SK-N-SH (cell line): Measurements from ENCODE around the gene CYLD. TPM values are rescaled to one million over a fixed set of nuclear protein-coding genes. Genes with fewer than 3 reads are reported as not detected.

ENCODE experiments used
- CTCF ChIA-PET: fragments of 300-600, 350-600 bp; formaldehyde crosslinking; extraction: SDS; loops from one replicate; lab custom pipeline; 2021; lab: Yijun Ruan, JAX
- POLR2A ChIA-PET: fragments of 350-600 bp; sonication (Branson Sonifier 250); formaldehyde crosslinking; extraction: SDS; loops from one replicate; lab custom pipeline; 2020; ENCODE audit warnings: antibody characterized with exemption, inconsistent platforms; lab: Yijun Ruan, JAX
- DNase-seq: peaks from one replicate; pipeline ENCODE4 v3.0.0; 2012
- H2AFZ ChIP-seq: fragments of 200-600 bp; sonication (generic); 2 replicates; pipeline ENCODE4 v1.8.1; 2016; ENCODE audit warnings: antibody characterized with exemption, mild to moderate bottlenecking, low read depth
- H3F3A ChIP-seq: fragments of 200-600 bp; sonication (generic); replicated peaks from 2 replicates; pipeline ENCODE3; 2016; ENCODE audit warnings: antibody characterized with exemption, mild to moderate bottlenecking; ENCODE audit not compliant: insufficient read depth
- H3K27ac ChIP-seq, 2 experiments: fragments of 200-500 bp in 1 of 2; fragments of 200-600 bp in 1 of 2; sonication (Bioruptor generic) in 1 of 2; sonication (generic), shearing (Covaris generic) in 1 of 2; 2 replicates each; pipeline versions ENCODE4 v1.5.1 to v1.6.1; 2014 to 2016; ENCODE audit warnings: low read depth in 2 of 2, inconsistent platforms in 1 of 2, low read length in 1 of 2, mild to moderate bottlenecking in 1 of 2, mixed read lengths in 1 of 2
- H3K27me3 ChIP-seq: fragments of 200-600 bp; sonication (generic), shearing (Covaris generic); 2 replicates; pipeline ENCODE4 v1.6.1; 2016; ENCODE audit warnings: mixed run types; ENCODE audit not compliant: insufficient read depth
- H3K36me3 ChIP-seq, 2 experiments: fragments of 200-500 bp in 1 of 2; fragments of 200-600 bp in 1 of 2; sonication (Bioruptor generic) in 1 of 2; sonication (generic) in 1 of 2; replicated peaks in 1 of 2; 2 replicates each; pipeline versions ENCODE3 to v1.5.1; 2014 to 2016; ENCODE audit warnings: low read length in 1 of 2, mild to moderate bottlenecking in 1 of 2; ENCODE audit not compliant: insufficient read depth in 2 of 2, control insufficient read depth in 1 of 2
- H3K4me1 ChIP-seq, 2 experiments: fragments of 200-500 bp in 1 of 2; fragments of 200-600 bp in 1 of 2; sonication (Bioruptor generic) in 1 of 2; sonication (generic), shearing (Covaris generic) in 1 of 2; 2 replicates each; pipeline versions ENCODE4 v1.5.1 to v1.6.1; 2014 to 2016; ENCODE audit warnings: low read depth in 1 of 2, low read length in 1 of 2, mixed run types in 1 of 2; ENCODE audit not compliant: insufficient read depth in 2 of 2, control insufficient read depth in 1 of 2
- H3K4me2 ChIP-seq: fragments of 200-600 bp; sonication (generic), shearing (Covaris generic); 2 replicates; pipeline ENCODE4 v1.6.1; 2017; ENCODE audit warnings: mixed run types
- H3K4me3 ChIP-seq, 2 experiments: fragments of 200-500 bp in 1 of 2; fragments of 200-600 bp in 1 of 2; sonication (Bioruptor generic) in 1 of 2; sonication (generic), shearing (Covaris generic) in 1 of 2; 2 replicates each; pipeline versions ENCODE4 v1.5.1 to v1.8.1; 2014 to 2016; ENCODE audit warnings: low read depth in 2 of 2, inconsistent platforms in 1 of 2, low read length in 1 of 2, mild to moderate bottlenecking in 1 of 2, mixed read lengths in 1 of 2, moderate library complexity in 1 of 2
- H3K79me2 ChIP-seq: fragments of 200-600 bp; sonication (generic); 2 replicates; pipeline ENCODE4 v1.8.1; 2017; ENCODE audit warnings: mild to moderate bottlenecking; ENCODE audit not compliant: insufficient read depth
- H3K9ac ChIP-seq: fragments of 200-600 bp; sonication (generic); 2 replicates; pipeline ENCODE4 v1.6.1; 2017; ENCODE audit warnings: mixed run types
- H3K9me2 ChIP-seq: fragments of 200-600 bp; sonication (generic); 2 replicates; pipeline ENCODE4 v1.6.1; 2017; ENCODE audit warnings: mixed run types
- H3K9me3 ChIP-seq: fragments of 200-600 bp; sonication (generic); 2 replicates; pipeline ENCODE4 v1.6.1; 2017; ENCODE audit warnings: mixed run types, mild to moderate bottlenecking, moderate library complexity
- H4K20me1 ChIP-seq: fragments of 200-600 bp; sonication (generic); 2 replicates; pipeline ENCODE4 v1.6.1; 2017; ENCODE audit warnings: mild to moderate bottlenecking, mixed run types; ENCODE audit not compliant: insufficient read depth
- CHD2 ChIP-seq: fragments of 150-350 bp; IDR thresholded peaks from 2 replicates; pipeline ENCODE4 v1.6.1; 2018; ENCODE audit warnings: low read length; ENCODE audit not compliant: partially characterized antibody
- EP300 ChIP-seq, 2 experiments: IDR thresholded peaks; 2 replicates each; pipeline versions ENCODE4 v1.4.0 to v1.6.1; 2012; ENCODE audit warnings: borderline replicate concordance in 1 of 2, low read depth in 1 of 2, low read length in 1 of 2
- EZH2phosphoT487 ChIP-seq: fragments of 200-600 bp; sonication (generic); IDR thresholded peaks from 2 replicates; pipeline ENCODE4 v1.6.1; 2017; ENCODE audit warnings: low read depth, mixed run types, mild to moderate bottlenecking, antibody characterized with exemption, moderate library complexity, borderline replicate concordance
- FOXJ3 ChIP-seq: sonication (generic); formaldehyde crosslinking; IDR thresholded peaks from 2 replicates; pipeline ENCODE4 v1.5.1; 2020; ENCODE audit warnings: mild to moderate bottlenecking, missing genetic modification reagents
- FOXM1 ChIP-seq: IDR thresholded peaks from 2 replicates; pipeline ENCODE4 v1.4.0; 2012; ENCODE audit warnings: low read depth, mild to moderate bottlenecking
- GATA2 ChIP-seq: sonication (generic); formaldehyde crosslinking; IDR thresholded peaks from 2 replicates; pipeline ENCODE4 v1.5.0; 2020; ENCODE audit warnings: mild to moderate bottlenecking, missing genetic modification reagents
- MXI1 ChIP-seq: IDR thresholded peaks from 2 replicates; pipeline ENCODE4 v1.6.1; 2012; ENCODE audit warnings: mild to moderate bottlenecking, low read depth, low read length, improper control_type of control experiment
- RFX5 ChIP-seq: IDR thresholded peaks from 2 replicates; pipeline ENCODE4 v1.6.1; 2012; ENCODE audit warnings: mild to moderate bottlenecking, improper control_type of control experiment, low read length
- RXRA ChIP-seq: IDR thresholded peaks from 2 replicates; pipeline ENCODE4 v1.4.0; 2012; ENCODE audit warnings: low read depth, mild to moderate bottlenecking, borderline replicate concordance
- SIN3A ChIP-seq: IDR thresholded peaks from 2 replicates; pipeline ENCODE4 v1.6.1; 2012; ENCODE audit warnings: low read depth, mild to moderate bottlenecking, low read length, moderate library complexity, borderline replicate concordance
- SMC3 ChIP-seq: IDR thresholded peaks from 2 replicates; pipeline ENCODE4 v1.6.1; 2012; ENCODE audit warnings: low read depth, low read length, improper control_type of control experiment
- TCF12 ChIP-seq: IDR thresholded peaks from 2 replicates; pipeline ENCODE4 v1.4.0; 2012
- TEAD4 ChIP-seq: IDR thresholded peaks from 2 replicates; pipeline ENCODE4 v1.4.0; 2012; ENCODE audit warnings: mild to moderate bottlenecking, borderline replicate concordance; ENCODE audit not compliant: insufficient read depth
- YY1 ChIP-seq: IDR thresholded peaks from 2 replicates; pipeline ENCODE4 v1.4.0; 2012; ENCODE audit warnings: low read depth, mild to moderate bottlenecking
- WGBS: methylation state at CpG from one replicate; pipeline ENCODE4 v1.1.6; 2017; ENCODE audit warnings: low lambda C conversion rate; 5-methylcytosine and 5-hydroxymethylcytosine counted together
- polyA plus RNA-seq, 3 experiments: library from polyadenylated mRNA; depleted of rRNA; stranded (reverse); fragments of >200 nt; gene quantifications; 2 replicates each; pipeline ENCODE4 v1.2.3, GENCODE V29; 2012
- TF ChIP-seq, protein P1 (sequence below): fragments of 150-350 bp; IDR thresholded peaks from 2 replicates; pipeline ENCODE4 v1.6.1; 2016; ENCODE audit warnings: mild to moderate bottlenecking, low read depth, low read length
- TF ChIP-seq, protein P2 (sequence below): IDR thresholded peaks from 2 replicates; pipeline ENCODE4; 2012
- TF ChIP-seq, protein P3 (sequence below): IDR thresholded peaks from 2 replicates; pipeline ENCODE4 v1.6.1; 2012; ENCODE audit warnings: mild to moderate bottlenecking, low read depth, low read length, moderate library complexity
- TF ChIP-seq, protein P4 (sequence below): IDR thresholded peaks from 2 replicates; pipeline ENCODE4 v1.4.0; 2012; ENCODE audit warnings: low read depth, borderline replicate concordance

The CYLD gene
- polyA plus RNA-seq, 1 of the 3 experiments (the other 2 are of a cell fraction): 6.5 TPM

DNA sequence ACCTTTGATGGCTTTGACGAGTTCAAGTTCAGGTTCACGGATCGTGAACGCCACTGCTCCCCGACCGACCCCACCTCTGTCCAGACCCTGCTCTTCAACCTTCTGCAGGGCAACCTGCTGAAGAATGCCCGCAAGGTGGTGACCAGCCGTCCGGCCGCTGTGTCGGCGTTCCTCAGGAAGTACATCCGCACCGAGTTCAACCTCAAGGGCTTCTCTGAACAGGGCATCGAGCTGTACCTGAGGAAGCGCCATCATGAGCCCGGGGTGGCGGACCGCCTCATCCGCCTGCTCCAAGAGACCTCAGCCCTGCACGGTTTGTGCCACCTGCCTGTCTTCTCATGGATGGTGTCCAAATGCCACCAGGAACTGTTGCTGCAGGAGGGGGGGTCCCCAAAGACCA is 30.8 kb upstream of the CYLD start:
- no peaks in the 10 kb centered on the region for H4K20me1 ChIP-seq
- no peaks in the 10 kb centered on the region for H3K36me3 ChIP-seq
- H3K9ac ChIP-seq: no peak overlapping the region
- no peaks in the 10 kb centered on the region for H3K9me2 ChIP-seq
- DNase-seq: no peak
- H2AFZ ChIP-seq: no peak overlapping the region
- H3F3A ChIP-seq: no peaks in the 10 kb centered on the region
- no peaks in the 10 kb centered on the region for H3K79me2 ChIP-seq
- no peak overlapping the region for H3K4me3 ChIP-seq
- 76% methylated on average over 16 of the region's 21 CpGs for whole genome bisulfite sequencing
- ChIA-PET CTCF (interaction anchor here (0.7 to 2.4 kb wide), 5 partner anchors 9 to 96 kb away, joined by 3 to 7 read pairs (median 5); no protein-coding TSS in a partner anchor), POLR2A (no interaction called here)
- H3K27me3 ChIP-seq: no peaks in the 10 kb centered on the region
- no peak overlapping the region for H3K4me2 ChIP-seq
- H3K4me1 ChIP-seq: peaks cover 0 to 39% of the 10 kb centered on the region in 2 experiments; a peak in 1 of 4 replicates
- TF ChIP-seq FOXJ3 (CRISPR knock-in tag) (no peak), TCF12 (no peak), SIN3A (no peak), RXRA (no peak), MXI1 (no peak), GATA2 (CRISPR knock-in tag) (no peak), RFX5 (no peak), EP300 (IDR thresholded peaks at IDR 0.05; ENCODE audit: borderline replicate concordance in 1 of 2, low read depth in 1 of 2, low read length in 1 of 2) (no peak), EZH2phosphoT487 (no peak), FOXM1 (no peak), CHD2 (no peak), TEAD4 (no peak), YY1 (no peak), SMC3 (no peak)
- TF ChIP-seq, protein P1, sequence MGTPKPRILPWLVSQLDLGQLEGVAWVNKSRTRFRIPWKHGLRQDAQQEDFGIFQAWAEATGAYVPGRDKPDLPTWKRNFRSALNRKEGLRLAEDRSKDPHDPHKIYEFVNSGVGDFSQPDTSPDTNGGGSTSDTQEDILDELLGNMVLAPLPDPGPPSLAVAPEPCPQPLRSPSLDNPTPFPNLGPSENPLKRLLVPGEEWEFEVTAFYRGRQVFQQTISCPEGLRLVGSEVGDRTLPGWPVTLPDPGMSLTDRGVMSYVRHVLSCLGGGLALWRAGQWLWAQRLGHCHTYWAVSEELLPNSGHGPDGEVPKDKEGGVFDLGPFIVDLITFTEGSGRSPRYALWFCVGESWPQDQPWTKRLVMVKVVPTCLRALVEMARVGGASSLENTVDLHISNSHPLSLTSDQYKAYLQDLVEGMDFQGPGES: no peak
- TF ChIP-seq, protein P2, sequence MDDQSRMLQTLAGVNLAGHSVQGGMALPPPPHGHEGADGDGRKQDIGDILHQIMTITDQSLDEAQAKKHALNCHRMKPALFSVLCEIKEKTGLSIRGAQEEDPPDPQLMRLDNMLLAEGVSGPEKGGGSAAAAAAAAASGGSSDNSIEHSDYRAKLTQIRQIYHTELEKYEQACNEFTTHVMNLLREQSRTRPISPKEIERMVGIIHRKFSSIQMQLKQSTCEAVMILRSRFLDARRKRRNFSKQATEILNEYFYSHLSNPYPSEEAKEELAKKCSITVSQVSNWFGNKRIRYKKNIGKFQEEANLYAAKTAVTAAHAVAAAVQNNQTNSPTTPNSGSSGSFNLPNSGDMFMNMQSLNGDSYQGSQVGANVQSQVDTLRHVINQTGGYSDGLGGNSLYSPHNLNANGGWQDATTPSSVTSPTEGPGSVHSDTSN: no peak
- TF ChIP-seq, protein P3, sequence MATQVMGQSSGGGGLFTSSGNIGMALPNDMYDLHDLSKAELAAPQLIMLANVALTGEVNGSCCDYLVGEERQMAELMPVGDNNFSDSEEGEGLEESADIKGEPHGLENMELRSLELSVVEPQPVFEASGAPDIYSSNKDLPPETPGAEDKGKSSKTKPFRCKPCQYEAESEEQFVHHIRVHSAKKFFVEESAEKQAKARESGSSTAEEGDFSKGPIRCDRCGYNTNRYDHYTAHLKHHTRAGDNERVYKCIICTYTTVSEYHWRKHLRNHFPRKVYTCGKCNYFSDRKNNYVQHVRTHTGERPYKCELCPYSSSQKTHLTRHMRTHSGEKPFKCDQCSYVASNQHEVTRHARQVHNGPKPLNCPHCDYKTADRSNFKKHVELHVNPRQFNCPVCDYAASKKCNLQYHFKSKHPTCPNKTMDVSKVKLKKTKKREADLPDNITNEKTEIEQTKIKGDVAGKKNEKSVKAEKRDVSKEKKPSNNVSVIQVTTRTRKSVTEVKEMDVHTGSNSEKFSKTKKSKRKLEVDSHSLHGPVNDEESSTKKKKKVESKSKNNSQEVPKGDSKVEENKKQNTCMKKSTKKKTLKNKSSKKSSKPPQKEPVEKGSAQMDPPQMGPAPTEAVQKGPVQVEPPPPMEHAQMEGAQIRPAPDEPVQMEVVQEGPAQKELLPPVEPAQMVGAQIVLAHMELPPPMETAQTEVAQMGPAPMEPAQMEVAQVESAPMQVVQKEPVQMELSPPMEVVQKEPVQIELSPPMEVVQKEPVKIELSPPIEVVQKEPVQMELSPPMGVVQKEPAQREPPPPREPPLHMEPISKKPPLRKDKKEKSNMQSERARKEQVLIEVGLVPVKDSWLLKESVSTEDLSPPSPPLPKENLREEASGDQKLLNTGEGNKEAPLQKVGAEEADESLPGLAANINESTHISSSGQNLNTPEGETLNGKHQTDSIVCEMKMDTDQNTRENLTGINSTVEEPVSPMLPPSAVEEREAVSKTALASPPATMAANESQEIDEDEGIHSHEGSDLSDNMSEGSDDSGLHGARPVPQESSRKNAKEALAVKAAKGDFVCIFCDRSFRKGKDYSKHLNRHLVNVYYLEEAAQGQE: no peak
- TF ChIP-seq, protein P4, sequence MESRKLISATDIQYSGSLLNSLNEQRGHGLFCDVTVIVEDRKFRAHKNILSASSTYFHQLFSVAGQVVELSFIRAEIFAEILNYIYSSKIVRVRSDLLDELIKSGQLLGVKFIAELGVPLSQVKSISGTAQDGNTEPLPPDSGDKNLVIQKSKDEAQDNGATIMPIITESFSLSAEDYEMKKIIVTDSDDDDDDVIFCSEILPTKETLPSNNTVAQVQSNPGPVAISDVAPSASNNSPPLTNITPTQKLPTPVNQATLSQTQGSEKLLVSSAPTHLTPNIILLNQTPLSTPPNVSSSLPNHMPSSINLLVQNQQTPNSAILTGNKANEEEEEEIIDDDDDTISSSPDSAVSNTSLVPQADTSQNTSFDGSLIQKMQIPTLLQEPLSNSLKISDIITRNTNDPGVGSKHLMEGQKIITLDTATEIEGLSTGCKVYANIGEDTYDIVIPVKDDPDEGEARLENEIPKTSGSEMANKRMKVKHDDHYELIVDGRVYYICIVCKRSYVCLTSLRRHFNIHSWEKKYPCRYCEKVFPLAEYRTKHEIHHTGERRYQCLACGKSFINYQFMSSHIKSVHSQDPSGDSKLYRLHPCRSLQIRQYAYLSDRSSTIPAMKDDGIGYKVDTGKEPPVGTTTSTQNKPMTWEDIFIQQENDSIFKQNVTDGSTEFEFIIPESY: no peak
- H3K9me3 ChIP-seq: no peaks in the 10 kb centered on the region
- H3K27ac ChIP-seq: no peak overlapping the region; a peak in 1 of 4 replicates
